Chondrocyte (in vitro differentiated cells): ENCODE data around the gene GUCY2D. TPM values are rescaled to one million over a fixed set of nuclear protein-coding genes. Genes with fewer than 3 reads are reported as not detected.
A peak's percentile ranks its signal among the peaks of the same experiment; 100 is the strongest.

Experiments used
- DNase-seq: peaks from one replicate; pipeline ENCODE4 v3.0.0; 2021; ENCODE audit warnings: mixed read lengths, low spot score
- H3K27ac Mint-ChIP-seq: one replicate; pipeline ENCODE4 v1.8.0; 2021; ENCODE audit warnings: mild to moderate bottlenecking, moderate library complexity, mixed read lengths; ENCODE audit not compliant: unreplicated experiment
- H3K27me3 Mint-ChIP-seq: 2 replicates; pipeline ENCODE4 v1.8.0; 2021; ENCODE audit warnings: low read depth, mixed read lengths
- H3K36me3 Mint-ChIP-seq: 2 replicates; pipeline ENCODE4 v1.8.0; 2021; ENCODE audit warnings: low read depth, mixed read lengths
- H3K4me1 Mint-ChIP-seq: 2 replicates; pipeline ENCODE4 v1.8.0; 2021; ENCODE audit warnings: low read depth, mild to moderate bottlenecking, mixed read lengths
- H3K4me3 Mint-ChIP-seq: one replicate; pipeline ENCODE4 v1.8.0; 2021; ENCODE audit warnings: mild to moderate bottlenecking, moderate library complexity, mixed read lengths; ENCODE audit not compliant: unreplicated experiment
- H3K9me3 Mint-ChIP-seq: 2 replicates; pipeline ENCODE4 v1.8.0; 2021; ENCODE audit warnings: low read depth, mixed read lengths
- CTCF ChIP-seq: fragments of 200-600 bp; sonication (generic); IDR thresholded peaks from 2 replicates; pipeline ENCODE4 v1.5.0; 2021; ENCODE audit warnings: antibody characterized with exemption, mild to moderate bottlenecking, moderate library complexity
- total RNA-seq: library from RNA; stranded (reverse); gene quantifications from 3 replicates; pipeline ENCODE4 v1.2.1, GENCODE V29; 2021

GUCY2D gene
- total RNA-seq, 1 donor from 2014 or later = not detected

GRCh38 chr17:8062435-8062806, 60.0 kb downstream of the GUCY2D start:
- no peak for TF ChIP-seq CTCF
- Mint-ChIP-seq H3K27me3 (peaks cover 60% of the 10 kb centered on the region), H3K4me1 (peaks cover 18% of the 10 kb centered on the region), H3K36me3 (no peaks in the 10 kb centered on the region), H3K27ac (no peak overlapping the region), H3K4me3 (peak overlapping the region; percentile 35), H3K9me3 (no peaks in the 10 kb centered on the region)
- no peak for DNase-seq

- DNase-seq = no peak
- no peaks in the 10 kb centered on the region for H3K36me3 Mint-ChIP-seq
- H3K4me1 Mint-ChIP-seq = peaks cover 18% of the 10 kb centered on the region
- TF ChIP-seq CTCF = no peak
- no peaks in the 10 kb centered on the region for H3K9me3 Mint-ChIP-seq
- H3K4me3 Mint-ChIP-seq = peak overlapping the region; percentile 35
- no peak overlapping the region for H3K27ac Mint-ChIP-seq
- H3K27me3 Mint-ChIP-seq = peaks cover 63% of the 10 kb centered on the region
These were observed 60.5 kb downstream of the GUCY2D start for GRCh38 chr17:8062807-8063483.

- no peaks in the 10 kb centered on the region for H3K36me3 Mint-ChIP-seq
- H3K27me3 Mint-ChIP-seq = peaks cover 66% of the 10 kb centered on the region
- no peak overlapping the region for H3K4me3 Mint-ChIP-seq
- H3K4me1 Mint-ChIP-seq = peaks cover 18% of the 10 kb centered on the region
- no peak for DNase-seq
- no peak for TF ChIP-seq CTCF
- H3K9me3 Mint-ChIP-seq = no peaks in the 10 kb centered on the region
- no peak overlapping the region for H3K27ac Mint-ChIP-seq
These were observed 61.5 kb downstream of the GUCY2D start for GRCh38 chr17:8063761-8064534.

- Mint-ChIP-seq H3K9me3 (no peaks in the 10 kb centered on the region), H3K27ac (no peak overlapping the region), H3K4me1 (peaks cover 18% of the 10 kb centered on the region), H3K4me3 (no peak overlapping the region), H3K36me3 (no peaks in the 10 kb centered on the region), H3K27me3 (peaks cover 62% of the 10 kb centered on the region)
- no peak for TF ChIP-seq CTCF
- DNase-seq = no peak
These were observed 62.2 kb downstream of the GUCY2D start for GRCh38 chr17:8064561-8065019.

- H3K27ac Mint-ChIP-seq = no peak overlapping the region
These were observed 64.7 kb downstream of the GUCY2D start for GRCh38 chr17:8066841-8067775.

More at GRCh38 chr17:8066841-8067775, 64.7 kb downstream of the GUCY2D start:
- H3K4me3 Mint-ChIP-seq = no peak overlapping the region
- no peak for DNase-seq
- H3K36me3 Mint-ChIP-seq = no peaks in the 10 kb centered on the region
- peaks cover 62% of the 10 kb centered on the region for H3K27me3 Mint-ChIP-seq
- H3K9me3 Mint-ChIP-seq = no peaks in the 10 kb centered on the region
- no peak for TF ChIP-seq CTCF
- H3K4me1 Mint-ChIP-seq = peaks cover 12% of the 10 kb centered on the region
